ENCODE results near the gene SEPTIN5. TPM values are rescaled to one million over a fixed set of nuclear protein-coding genes. Genes with fewer than 3 reads are reported as not detected.

SEPTIN5 gene
- polyA plus RNA-seq, 4 donors = 33.9 to 51.7 (median 34.2) TPM

DNA sequence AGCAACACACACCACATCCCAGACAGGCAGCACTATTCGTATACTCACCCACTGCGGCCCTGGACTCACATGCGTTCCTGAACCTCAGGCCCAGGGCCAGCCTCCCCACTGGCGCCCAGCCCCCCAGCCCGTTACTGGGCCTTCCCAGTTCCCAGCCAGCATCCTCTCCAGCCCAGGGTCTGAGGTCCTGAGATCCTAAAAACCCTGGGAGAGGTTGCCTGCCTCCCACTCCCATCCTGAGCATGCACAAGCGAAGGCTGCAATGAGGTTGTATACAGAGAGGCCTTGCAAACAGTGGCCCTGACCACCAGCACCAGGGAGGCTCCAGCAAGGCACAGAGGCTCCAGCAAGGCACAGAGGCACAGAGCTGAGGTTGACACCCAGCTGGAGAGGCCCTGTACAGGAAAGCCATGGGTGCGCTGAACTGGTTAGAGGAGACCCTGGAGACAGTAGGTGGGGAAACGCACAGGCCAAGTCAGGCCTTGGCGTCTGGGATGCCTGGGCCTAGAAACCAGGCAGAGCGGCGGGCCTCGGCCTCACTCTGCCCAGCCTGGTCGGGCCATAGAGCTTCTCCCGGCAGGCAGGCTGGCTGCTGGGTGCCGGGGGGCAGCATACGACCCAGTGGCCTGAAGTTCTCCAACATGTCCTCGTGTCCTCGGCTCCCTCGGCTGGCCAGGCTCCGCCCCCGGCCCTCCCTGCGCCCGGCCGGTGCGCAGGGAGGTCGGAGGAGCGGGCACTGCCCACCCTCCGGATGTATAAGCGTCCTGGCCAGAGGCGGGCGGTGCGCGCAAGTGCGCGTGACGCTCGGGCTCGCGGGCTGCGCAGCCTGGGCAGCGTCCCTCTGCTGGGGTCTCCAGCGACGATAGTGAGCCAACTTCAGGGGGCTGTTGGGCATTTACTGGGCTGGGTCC is 43.9 kb downstream of the SEPTIN5 start:
- DNase-seq (ENCODE audit: low read depth in 4 of 4, low spot score in 3 of 4) = no peak

DNA sequence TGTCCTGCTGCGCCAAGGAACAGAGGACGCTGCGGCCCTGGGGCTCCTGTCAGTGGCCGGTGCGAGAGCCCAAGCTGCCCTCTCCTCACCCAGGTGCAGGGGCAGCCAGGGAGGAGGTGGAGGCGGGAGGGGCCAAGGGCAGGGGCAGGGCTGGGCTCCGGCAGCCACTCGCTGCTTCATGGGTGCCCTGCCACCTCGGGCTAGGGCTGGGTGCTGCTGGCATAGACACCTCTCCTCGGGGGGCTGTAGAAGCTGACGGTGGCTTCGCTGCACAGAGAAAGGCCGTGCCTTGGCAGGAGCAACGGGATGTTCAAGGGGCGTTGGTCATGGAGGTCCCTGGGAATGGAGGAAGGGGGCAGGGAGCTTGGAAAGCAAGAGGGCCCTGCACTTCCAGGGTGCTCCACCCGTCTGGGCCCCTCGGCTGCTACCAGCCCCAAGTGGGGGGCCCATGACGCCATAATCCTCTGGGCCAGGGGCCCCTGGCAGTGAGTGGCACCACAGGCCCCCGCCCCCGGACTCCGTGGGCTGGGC is 44.7 kb downstream of the SEPTIN5 start:
- DNase-seq (ENCODE audit: low read depth in 4 of 4, low spot score in 3 of 4) = no peak

DNA sequence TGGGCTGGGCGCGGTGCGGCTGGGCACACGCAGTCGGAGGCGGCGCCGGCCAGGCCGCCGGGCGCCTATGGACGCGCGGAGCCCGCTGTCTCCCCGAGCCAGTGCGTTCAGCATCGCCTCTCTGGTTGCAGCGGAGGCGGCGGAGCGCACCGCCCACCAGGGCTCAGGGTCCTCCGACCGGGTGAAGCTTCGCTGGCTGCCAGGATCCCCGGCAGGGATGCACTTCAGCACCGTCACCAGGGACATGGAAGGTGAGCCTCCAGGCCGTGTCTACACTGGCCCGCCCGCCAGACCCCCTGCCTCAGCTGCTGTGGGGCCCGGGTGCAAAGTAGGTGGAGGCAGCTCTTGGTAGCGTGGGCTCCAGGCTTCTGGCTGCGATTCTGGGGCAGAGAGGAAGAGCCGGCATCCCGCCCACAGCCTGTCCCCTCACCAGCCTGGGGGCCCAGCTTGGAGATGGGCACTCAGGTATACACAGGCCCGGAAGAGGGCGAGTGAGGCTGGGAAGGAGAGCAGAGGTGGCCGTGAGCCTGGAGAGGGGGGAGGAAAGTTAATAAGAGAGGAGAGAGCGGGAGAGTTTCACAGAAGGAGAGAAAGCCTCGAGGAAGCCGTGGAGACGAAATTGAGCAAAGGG is 45.2 kb downstream of the SEPTIN5 start:
- no peak for DNase-seq (ENCODE audit: low read depth in 4 of 4, low spot score in 3 of 4)

DNA sequence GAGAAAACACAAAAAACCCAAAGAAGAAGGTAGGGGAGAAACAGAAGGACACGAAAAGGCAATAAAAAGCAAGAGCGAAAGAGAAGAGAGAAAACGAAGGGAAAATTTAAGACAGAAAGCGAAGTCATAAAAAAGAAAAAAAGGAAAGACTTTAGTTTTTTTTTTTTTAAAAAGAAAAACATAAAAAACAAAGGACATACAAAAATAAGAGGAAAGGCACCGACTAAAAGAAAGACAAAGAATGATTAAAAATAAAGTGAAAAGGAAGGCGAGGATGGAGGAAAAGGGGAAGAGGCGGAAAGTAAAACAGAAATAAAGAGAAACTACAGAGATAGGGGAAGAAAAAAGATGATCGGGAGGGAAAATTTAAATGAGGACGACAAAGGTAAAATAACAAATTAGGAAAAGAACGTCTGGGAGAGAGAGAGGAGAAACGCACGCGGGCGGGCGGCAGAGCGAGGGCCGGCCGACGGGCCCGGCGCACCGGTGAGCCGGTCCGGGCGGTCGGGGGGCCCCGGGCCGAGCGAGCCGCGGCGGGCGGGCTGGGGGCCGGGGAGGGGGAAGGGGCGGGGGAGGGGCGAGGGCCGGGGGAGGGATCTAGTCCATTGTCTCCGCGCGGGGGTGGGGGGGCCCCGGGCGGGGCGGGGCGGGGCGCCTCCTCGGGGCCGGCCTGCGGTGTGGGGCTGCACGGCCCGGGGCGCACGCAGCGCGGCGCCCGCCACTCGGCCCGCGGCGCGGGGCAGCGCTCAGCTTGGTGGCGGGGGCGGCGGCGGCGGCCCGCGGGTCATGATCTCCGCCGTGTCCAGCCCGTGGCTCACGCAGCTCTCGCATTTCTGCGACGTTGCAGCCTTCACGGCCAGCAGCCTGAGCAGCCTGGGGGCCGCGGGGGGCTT is 46.0 kb downstream of the SEPTIN5 start, which contains the start of gene TBX1:
Gene TBX1, plus strand, starts transcription at position 721 of the 893 bp plus-strand sequence. Its CDS starts 66 bp downstream, at position 787.
- no peak for DNase-seq (ENCODE audit: low read depth in 4 of 4, low spot score in 3 of 4)

DNA sequence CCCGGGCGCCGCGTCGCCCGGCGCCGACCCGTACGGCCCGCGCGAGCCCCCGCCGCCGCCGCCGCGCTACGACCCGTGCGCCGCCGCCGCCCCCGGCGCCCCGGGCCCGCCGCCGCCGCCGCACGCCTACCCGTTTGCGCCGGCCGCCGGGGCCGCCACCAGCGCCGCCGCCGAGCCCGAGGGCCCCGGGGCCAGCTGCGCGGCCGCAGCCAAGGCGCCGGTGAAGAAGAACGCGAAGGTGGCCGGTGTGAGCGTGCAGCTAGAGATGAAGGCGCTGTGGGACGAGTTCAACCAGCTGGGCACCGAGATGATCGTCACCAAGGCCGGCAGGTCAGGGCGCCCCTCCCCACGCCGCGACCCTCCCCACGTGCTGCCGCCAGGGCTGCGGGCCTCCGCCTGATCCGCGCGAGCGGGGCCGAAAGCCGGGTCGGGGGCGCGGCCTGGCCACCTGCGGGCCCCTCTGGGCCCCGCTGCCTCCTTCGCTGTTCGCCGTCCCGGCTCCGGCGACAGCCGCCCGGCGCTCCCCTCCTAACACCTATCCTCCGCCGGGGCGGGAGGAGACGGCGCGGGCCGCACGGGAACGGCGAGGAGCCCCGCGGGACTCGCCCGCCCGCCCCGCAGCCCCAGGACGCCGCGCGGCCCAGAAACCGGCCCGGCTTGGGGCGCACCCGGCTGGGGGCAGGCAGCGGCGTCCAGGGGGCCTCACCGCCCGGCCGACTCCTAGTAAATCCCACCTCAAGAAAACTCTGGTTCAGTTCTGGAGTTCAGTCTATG is 46.8 kb downstream of the SEPTIN5 start:
- no peak for DNase-seq (ENCODE audit: low read depth in 4 of 4, low spot score in 3 of 4)

DNA sequence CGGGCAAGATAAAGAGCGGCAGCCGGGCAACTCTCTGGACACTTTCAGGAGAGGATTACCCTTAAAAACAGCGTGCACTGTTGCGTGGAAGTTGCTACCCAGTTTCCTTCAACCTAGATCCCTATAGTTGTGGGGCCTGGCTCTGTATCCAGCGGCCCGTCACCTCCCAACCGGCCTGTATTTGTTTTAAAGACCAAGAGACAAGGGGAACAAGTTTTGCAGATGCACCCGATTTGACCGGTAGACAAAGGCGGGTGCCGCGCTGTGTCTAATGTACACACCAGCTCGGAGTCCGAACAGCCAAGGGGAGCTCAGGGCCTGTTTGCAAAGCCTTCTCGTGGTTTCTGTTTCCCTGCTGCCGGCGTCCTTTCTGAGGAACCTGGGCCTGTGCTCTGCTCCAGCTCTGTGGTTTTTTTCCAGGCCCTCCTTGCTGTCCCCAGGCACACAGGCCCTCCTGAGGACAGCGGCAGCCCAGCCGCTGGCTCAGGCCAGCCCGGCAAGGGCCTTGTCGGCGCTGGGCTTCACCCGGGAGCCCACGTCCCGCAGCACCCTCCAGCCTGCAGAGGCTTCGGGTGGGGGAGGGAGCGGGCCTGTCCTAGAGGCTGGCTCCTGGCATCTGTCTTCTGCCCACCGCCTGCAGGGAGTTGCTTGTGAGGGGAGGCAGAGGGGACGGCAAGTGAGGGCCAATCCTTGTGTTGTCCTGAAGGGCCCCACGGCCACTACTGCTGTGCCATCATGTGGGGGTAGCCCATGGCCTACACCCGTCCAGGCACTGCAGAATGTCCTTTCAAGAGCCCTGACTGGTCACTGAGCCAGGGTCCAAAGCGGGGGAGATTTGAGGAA is 47.6 kb downstream of the SEPTIN5 start:
- no peak for DNase-seq (ENCODE audit: low read depth in 4 of 4, low spot score in 3 of 4)

DNA sequence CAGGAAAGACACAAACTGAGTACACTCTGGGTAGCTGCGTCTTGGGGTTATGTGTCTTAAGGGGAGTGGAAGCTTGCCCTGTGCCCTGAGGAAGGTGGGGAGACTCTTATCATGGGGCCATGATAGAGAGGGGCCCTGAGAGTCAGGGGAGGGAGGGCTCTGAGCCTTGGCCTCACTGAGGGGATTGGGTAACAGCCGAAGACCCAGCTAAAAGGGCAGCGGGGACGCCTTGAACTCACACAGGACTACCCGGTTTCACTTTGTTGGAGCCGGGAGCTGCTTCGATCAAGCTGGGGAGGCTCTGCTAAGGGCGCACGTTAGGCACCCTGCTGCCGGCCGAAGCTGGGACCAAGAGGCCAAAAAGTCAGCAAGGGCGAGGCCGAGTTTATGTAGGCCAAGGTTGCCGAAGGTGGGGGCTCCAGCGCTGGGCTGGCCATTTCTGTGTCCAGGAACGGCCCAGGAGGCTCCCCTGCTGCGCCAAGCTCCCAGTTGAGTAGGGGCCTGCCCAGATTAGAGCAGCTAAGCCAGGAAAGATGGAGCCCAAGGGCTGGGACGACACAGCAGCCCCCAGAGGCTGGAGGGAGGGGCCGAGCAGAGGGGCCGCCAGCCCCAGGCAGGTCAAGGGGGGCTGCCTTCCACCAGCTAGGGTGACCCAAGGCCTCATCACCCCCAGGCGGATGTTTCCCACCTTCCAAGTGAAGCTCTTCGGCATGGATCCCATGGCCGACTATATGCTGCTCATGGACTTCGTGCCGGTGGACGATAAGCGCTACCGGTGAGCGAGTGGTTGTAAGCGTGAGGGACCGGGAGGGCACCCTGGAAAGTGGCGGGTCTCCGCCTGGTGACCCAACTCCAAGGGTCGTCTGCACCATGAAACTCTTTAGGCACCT is 48.5 kb downstream of the SEPTIN5 start:
- no peak for DNase-seq (ENCODE audit: low read depth in 4 of 4, low spot score in 3 of 4)

DNA sequence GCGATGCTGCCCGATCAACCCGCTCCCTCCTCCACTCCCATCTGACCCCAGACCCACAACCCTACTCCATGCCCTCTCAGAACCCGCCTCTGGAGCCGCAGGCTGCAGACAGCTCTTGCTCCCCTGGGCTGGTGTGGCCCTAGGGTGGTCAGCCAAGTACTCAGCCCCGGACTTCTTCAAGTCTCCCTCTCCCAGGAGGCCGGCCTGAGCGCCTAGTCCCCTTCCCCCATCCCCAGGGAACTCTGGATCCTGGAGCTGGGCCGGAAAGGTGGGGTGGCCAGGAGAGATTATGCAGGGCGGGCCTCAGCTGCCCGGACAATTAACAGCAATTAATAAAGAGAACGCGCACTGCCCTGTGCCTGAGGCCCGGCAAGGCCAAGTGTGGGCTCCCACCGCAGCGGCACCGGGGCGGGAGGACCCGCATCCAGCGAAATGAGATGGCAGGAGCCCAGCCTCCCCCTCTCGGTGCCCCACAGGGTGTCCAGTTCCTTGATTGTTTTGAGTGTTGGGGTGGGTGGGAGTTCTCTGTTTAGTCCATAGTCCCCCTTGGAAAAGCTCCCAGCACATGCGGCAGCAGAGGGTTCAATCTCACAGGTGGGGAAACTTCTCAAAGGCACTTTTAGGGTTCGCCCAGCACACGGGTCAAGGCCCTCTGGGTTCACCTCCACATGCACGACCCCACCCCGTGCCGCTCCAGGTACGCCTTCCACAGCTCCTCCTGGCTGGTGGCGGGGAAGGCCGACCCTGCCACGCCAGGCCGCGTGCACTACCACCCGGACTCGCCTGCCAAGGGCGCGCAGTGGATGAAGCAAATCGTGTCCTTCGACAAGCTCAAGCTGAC is 49.4 kb downstream of the SEPTIN5 start:
- DNase-seq (ENCODE audit: low read depth in 4 of 4, low spot score in 3 of 4) = no peak

DNA sequence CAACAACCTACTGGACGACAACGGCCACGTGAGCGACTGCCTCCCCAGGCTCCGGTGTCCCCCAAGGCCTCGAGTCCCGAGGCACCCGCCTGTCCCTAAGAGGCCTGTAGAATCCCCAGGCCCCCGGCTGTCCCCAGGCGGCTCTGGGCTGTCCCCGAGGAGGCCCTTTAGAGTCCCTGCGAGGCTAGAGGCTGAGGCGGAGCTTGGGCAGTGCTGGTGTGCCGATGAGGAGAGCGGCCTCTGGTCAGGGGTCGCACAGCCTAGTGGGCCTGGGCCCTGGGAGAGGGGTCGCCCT is 49.9 kb downstream of the SEPTIN5 start:
- DNase-seq (ENCODE audit: low read depth in 4 of 4, low spot score in 3 of 4) = no peak

DNA sequence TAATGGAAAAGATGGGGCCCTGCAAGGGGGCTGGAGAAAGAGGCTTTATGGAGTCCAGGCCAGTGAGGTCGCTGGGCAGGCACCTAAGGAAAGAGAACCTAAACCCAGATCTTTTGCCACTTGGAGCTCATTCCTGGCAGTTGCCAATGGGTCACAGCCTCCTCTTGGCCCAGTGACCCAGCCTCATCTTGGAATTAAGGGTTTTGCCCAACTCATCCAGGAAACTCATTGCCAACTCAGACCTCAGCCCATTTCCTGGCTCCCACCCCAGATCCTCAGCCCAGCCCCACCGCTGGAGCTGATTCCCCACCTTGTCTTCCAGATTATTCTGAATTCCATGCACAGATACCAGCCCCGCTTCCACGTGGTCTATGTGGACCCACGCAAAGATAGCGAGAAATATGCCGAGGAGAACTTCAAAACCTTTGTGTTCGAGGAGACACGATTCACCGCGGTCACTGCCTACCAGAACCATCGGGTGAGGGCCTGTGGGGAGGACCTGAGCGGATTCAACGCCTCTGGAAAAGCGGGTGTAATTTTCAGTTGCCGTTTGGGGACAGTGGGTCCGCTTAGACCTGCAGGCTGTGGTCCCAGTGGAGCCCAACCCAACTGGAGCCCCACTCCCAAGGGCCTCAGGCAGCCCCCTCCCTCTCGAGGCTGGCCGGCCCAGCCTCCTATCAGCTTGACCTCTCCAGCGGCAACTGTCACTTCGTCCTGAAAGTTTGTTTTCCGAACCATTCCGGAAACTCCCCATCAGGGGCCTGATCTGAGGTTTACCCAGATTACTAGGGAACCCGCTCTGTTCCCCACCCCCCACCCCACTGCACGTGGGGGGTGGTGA is 50.6 kb downstream of the SEPTIN5 start:
- no peak for DNase-seq (ENCODE audit: low read depth in 4 of 4, low spot score in 3 of 4)

DNA sequence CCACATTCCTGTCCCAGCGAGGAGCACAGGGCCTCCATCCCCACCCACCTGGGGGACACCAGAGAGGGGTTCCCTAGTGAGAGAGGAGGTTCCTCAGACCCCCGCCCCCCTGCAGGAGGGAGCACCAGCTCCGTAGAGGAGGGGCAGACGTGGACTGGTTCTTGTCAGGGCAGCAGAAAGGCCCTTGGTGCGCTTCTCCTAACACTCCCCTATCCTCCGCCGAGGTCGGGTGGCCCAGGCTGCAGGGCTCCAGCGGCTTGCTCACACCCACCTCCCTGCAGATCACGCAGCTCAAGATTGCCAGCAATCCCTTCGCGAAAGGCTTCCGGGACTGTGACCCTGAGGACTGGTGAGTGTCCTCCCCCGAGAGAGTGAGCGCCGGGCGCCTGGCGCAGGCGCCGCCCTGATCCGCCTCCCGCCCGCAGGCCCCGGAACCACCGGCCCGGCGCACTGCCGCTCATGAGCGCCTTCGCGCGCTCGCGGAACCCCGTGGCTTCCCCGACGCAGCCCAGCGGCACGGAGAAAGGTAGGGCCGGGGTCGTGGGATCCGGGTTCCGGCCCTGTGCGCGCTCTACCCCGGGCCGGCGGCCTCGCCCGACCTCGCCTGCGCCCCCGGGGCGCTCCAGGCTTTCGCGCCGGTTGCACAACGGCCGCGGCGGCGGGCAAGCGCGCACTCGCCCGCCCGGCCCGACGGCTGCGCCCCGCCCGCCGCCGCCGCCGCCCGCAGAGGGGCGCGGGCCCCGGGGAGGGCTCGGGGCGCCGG is 51.4 kb downstream of the SEPTIN5 start:
- DNase-seq (ENCODE audit: low read depth in 4 of 4, low spot score in 3 of 4) = no peak

DNA sequence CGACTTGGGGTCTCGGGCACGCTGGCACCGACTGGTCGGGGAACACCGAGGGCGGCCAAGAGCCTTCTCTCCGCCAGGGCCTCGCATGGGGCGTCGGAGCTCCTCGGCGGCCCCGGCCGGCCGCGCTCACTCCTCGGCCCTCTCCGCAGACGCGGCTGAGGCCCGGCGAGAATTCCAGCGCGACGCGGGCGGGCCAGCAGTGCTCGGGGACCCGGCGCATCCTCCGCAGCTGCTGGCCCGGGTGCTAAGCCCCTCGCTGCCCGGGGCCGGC is 51.9 kb downstream of the SEPTIN5 start:
- DNase-seq (ENCODE audit: low read depth in 4 of 4, low spot score in 3 of 4) = no peak

DNA sequence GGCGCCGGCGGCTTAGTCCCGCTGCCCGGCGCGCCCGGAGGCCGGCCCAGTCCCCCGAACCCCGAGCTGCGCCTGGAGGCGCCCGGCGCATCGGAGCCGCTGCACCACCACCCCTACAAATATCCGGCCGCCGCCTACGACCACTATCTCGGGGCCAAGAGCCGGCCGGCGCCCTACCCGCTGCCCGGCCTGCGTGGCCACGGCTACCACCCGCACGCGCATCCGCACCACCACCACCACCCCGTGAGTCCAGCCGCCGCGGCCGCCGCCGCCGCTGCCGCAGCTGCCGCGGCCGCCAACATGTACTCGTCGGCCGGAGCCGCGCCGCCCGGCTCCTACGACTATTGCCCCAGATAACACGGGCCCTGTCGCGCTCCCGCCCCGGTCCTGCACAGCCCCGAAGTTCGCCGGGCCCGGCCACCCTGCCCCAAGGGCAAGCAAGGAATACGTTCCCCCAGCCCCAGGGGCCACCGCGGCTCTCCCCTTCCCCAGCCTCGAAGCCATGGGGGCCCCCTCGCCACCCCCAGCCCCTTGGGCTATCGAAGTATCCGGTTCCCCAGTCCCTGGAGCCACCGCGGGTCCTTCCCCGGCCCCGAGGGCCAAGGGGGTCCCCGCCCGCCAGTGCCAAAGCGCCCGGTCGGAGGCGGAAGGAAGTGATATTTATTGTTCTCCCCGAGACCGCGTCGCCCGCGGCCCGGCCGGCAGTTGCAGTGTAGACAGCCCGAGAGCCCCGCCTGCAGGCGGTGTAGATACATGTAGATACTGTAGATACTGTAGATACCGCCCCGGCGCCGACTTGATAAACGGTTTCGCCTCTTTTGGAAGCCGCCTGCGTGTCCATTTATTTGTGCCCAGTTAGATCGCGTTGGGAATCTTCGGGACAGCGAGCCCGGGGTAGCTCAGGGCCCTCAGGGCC is 52.5 kb downstream of the SEPTIN5 start:
- DNase-seq (ENCODE audit: low read depth in 4 of 4, low spot score in 3 of 4) = no peak

DNA sequence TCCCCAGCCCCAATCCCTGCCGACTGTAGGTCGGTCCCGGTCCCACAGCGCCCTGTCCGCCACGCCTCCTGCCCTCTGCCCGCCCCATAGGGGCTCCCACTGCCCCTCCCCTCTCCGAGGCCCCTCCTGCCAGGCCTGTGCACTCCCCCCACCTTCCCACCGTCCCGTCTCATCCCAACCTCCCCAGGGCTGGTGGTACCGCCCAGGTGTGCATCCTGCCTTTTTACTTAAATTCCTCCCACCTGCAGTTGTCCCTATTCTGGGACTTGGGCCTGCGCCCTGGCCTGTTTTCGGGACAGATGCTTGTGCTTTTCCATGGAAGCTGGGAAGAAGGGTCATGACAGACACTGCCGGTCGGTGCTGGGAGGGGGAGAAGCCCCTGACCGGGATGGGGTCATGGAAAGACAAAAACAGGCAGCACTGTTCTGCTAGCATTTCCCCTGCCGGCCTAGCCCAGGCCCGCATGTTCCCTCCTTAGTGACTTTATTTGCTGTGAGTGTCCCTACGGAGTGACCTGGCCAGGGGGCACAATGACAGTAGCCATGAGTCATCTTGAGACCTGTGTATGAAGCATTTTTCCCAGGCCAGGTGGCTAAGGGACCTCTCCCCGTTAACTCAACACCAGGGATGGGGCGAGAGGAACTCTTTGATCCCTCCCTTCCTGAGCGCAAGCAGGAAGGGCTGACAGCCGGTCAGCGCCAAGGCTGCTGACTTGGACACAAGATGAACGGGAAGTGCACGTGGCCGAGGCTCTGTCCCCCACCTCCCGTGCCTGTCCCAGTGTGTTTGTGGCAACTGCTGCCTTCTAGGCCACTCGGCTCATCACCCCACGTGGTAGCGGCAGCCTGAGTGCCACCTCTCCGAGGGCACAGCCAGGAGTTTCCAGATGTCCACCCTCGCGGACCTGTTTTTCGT is 53.4 kb downstream of the SEPTIN5 start:
- no peak for DNase-seq (ENCODE audit: low read depth in 4 of 4, low spot score in 3 of 4)
